SU-DHL-6 (cell line): ENCODE measurements around the gene TTC6.

Experiments
- H2AFZ ChIP-seq: fragments of 200-600 bp; sonication (generic); 2 replicates; pipeline ENCODE4 v1.6.1; 2014; ENCODE audit warnings: low read depth, mild to moderate bottlenecking, moderate library complexity, mixed read lengths, antibody characterized with exemption, low read length; ENCODE audit not compliant: severe bottlenecking
- H3F3A ChIP-seq: fragments of 200-600 bp; shearing (Covaris generic); 2 replicates; pipeline ENCODE4 v1.6.0; 2016; ENCODE audit warnings: antibody characterized with exemption, mild to moderate bottlenecking; ENCODE audit not compliant: insufficient read depth
- H3K27ac ChIP-seq: fragments of 200-600 bp; sonication (generic); 2 replicates; pipeline ENCODE4 v1.5.1; 2016; ENCODE audit warnings: low read depth, mild to moderate bottlenecking, low read length, moderate library complexity, mixed read lengths
- H3K27me3 ChIP-seq: fragments of 200-600 bp; sonication (generic), shearing (Covaris generic); 2 replicates; pipeline ENCODE4 v1.6.0; 2014; ENCODE audit warnings: mild to moderate bottlenecking, low read length
- H3K36me3 ChIP-seq: fragments of 200-600 bp; sonication (generic); 2 replicates; pipeline ENCODE4 v1.6.1; 2014; ENCODE audit warnings: mild to moderate bottlenecking, low read length, mixed read lengths
- H3K4me2 ChIP-seq: fragments of 300-600, 200-600 bp; shearing (Covaris generic), sonication (generic); 2 replicates; pipeline ENCODE4 v1.6.0; 2014; ENCODE audit warnings: low read length, low read depth, mild to moderate bottlenecking; ENCODE audit not compliant: poor library complexity, severe bottlenecking
- H3K4me3 ChIP-seq: fragments of 200-600 bp; sonication (generic); 2 replicates; pipeline ENCODE4 v1.5.1; 2014; ENCODE audit warnings: antibody characterized with exemption, low read length, mild to moderate bottlenecking, mixed read lengths; ENCODE audit not compliant: insufficient read depth, poor library complexity, severe bottlenecking
- H3K79me2 ChIP-seq: fragments of 200-600 bp; sonication (generic); 2 replicates; pipeline ENCODE4 v1.6.1; 2014; ENCODE audit warnings: mild to moderate bottlenecking, low read length, moderate library complexity; ENCODE audit not compliant: insufficient read depth
- H3K9ac ChIP-seq: fragments of 200-600 bp; sonication (generic); 2 replicates; pipeline ENCODE4 v1.7.0; 2014; ENCODE audit warnings: mild to moderate bottlenecking, low read length
- H3K9me2 ChIP-seq: fragments of 200-600 bp; sonication (generic); replicated peaks from 2 replicates; pipeline ENCODE4 v1.6.1; 2014; ENCODE audit warnings: low read length; ENCODE audit not compliant: insufficient read depth
- H3K9me3 ChIP-seq: fragments of 200-600 bp; sonication (generic); 2 replicates; pipeline ENCODE4 v1.6.1; 2014; ENCODE audit warnings: low read length, mixed read lengths; ENCODE audit not compliant: insufficient read depth
- H4K20me1 ChIP-seq: fragments of 200-600 bp; sonication (generic); 2 replicates; pipeline ENCODE4 v1.6.1; 2014; ENCODE audit warnings: low read depth, mild to moderate bottlenecking, antibody characterized with exemption, low read length, moderate library complexity, mixed read lengths
- EZH2phosphoT487 ChIP-seq: fragments of 200-600 bp; sonication (generic), shearing (Covaris generic); conservative IDR thresholded peaks from 2 replicates; pipeline ENCODE4 v1.6.1; 2018; ENCODE audit warnings: mild to moderate bottlenecking, antibody characterized with exemption, low read length, moderate library complexity, mixed read lengths
- TF ChIP-seq, protein P1 (sequence below): fragments of 200-600 bp; sonication (generic); IDR thresholded peaks from one replicate; pipeline ENCODE4 v1.5.1; 2017; ENCODE audit warnings: antibody characterized with exemption, mild to moderate bottlenecking, low read length, moderate library complexity; ENCODE audit not compliant: insufficient read depth, poor library complexity, severe bottlenecking

TTC6 gene

GRCh38 chr14:37588956-37589714 is 6.3 kb upstream of the TTC6 start:
- H3K9me2 ChIP-seq = no peaks in the 10 kb centered on the region
- no peak for TF ChIP-seq EZH2phosphoT487
- TF ChIP-seq, protein P1, sequence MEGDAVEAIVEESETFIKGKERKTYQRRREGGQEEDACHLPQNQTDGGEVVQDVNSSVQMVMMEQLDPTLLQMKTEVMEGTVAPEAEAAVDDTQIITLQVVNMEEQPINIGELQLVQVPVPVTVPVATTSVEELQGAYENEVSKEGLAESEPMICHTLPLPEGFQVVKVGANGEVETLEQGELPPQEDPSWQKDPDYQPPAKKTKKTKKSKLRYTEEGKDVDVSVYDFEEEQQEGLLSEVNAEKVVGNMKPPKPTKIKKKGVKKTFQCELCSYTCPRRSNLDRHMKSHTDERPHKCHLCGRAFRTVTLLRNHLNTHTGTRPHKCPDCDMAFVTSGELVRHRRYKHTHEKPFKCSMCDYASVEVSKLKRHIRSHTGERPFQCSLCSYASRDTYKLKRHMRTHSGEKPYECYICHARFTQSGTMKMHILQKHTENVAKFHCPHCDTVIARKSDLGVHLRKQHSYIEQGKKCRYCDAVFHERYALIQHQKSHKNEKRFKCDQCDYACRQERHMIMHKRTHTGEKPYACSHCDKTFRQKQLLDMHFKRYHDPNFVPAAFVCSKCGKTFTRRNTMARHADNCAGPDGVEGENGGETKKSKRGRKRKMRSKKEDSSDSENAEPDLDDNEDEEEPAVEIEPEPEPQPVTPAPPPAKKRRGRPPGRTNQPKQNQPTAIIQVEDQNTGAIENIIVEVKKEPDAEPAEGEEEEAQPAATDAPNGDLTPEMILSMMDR = no peak
- H3K4me3 ChIP-seq = no peak overlapping the region
- H3K4me2 ChIP-seq = no peak overlapping the region
- no peak overlapping the region for H3K27ac ChIP-seq
- H3K27me3 ChIP-seq = no peaks in the 10 kb centered on the region
- H3F3A ChIP-seq = no peaks in the 10 kb centered on the region
- no peaks in the 10 kb centered on the region for H3K79me2 ChIP-seq
- H4K20me1 ChIP-seq = no peaks in the 10 kb centered on the region
- no peak overlapping the region for H3K9ac ChIP-seq
- no peaks in the 10 kb centered on the region for H3K36me3 ChIP-seq
- no peaks in the 10 kb centered on the region for H3K9me3 ChIP-seq
- no peak overlapping the region for H2AFZ ChIP-seq

- Histone ChIP-seq H3K9me3 (no peaks in the 10 kb centered on the region), H2AFZ (no peak overlapping the region), H3K27ac (no peak overlapping the region), H3K4me2 (no peak overlapping the region), H3K36me3 (no peaks in the 10 kb centered on the region), H3F3A (no peaks in the 10 kb centered on the region), H3K9me2 (no peaks in the 10 kb centered on the region), H3K79me2 (no peaks in the 10 kb centered on the region), H3K4me3 (no peak overlapping the region), H3K27me3 (no peaks in the 10 kb centered on the region), H4K20me1 (no peaks in the 10 kb centered on the region), H3K9ac (no peak overlapping the region)
- TF ChIP-seq EZH2phosphoT487 = no peak
- TF ChIP-seq, protein P1 = no peak
Observed at GRCh38 chr14:37589715-37590427, 5.6 kb upstream of the TTC6 start.

GRCh38 chr14:37590428-37591139 is 4.8 kb upstream of the TTC6 start:
- H3K9me2 ChIP-seq = no peaks in the 10 kb centered on the region
- H3K4me3 ChIP-seq = no peak overlapping the region
- H4K20me1 ChIP-seq = no peaks in the 10 kb centered on the region
- no peak overlapping the region for H3K27ac ChIP-seq
- no peak overlapping the region for H2AFZ ChIP-seq
- H3K4me2 ChIP-seq = no peak overlapping the region
- no peaks in the 10 kb centered on the region for H3K9me3 ChIP-seq
- no peaks in the 10 kb centered on the region for H3F3A ChIP-seq
- H3K9ac ChIP-seq = no peak overlapping the region
- no peaks in the 10 kb centered on the region for H3K79me2 ChIP-seq
- TF ChIP-seq, protein P1 = no peak
- no peak for TF ChIP-seq EZH2phosphoT487
- H3K36me3 ChIP-seq = no peaks in the 10 kb centered on the region
- no peaks in the 10 kb centered on the region for H3K27me3 ChIP-seq
